Measurements from ENCODE around the gene B3GNT9. TPM values are rescaled to one million over a fixed set of nuclear protein-coding genes. Genes with fewer than 3 reads are reported as not detected.

B3GNT9 gene
- total RNA-seq, 1 experiment from 2014 or later = 4.0 TPM

DNA sequence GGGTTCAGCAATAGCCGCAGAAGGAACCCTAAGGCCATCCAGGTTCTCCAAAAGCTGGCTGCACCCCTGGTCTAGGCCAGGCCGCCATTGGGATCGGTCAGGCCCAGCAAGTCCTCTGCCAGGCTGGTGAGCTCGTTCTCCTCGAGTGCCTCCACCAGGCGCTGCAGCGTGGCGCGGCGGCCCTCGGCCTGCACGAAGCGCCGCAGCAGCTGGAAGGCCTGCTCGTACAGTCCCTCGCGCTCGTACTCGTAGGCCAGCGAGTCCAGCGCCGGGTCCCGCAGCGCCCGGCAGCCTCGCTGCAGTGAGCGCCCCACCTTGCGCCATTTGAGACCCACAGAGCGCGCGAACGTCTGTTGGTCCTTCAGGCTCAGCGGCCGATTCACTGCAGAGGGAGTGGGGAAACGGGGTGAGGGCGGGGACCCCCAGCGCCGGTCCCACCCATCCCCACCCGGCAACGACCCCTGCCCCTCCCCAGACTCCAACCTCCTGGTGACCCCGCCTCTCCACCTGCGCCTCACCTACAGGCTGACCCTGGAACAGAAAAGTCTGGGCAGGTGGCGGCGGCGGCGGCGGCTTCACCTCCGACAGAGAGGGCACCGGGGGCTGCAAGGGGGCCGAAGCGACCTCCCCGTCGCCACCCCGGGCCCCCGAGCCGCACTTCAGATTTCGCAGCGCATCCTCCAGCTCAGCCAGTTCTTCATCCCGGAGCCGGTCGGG lies 3.9 kb upstream of the B3GNT9 start:
- POLR2A ChIA-PET (ENCODE audit: unreplicated experiment) = no interaction called here
- Histone ChIP-seq H3K79me2 (ENCODE audit: low read depth) (peaks cover 9% of the 10 kb centered on the region; the same call in 1 of the 2 replicates), H2AFZ (no peak overlapping the region)

DNA sequence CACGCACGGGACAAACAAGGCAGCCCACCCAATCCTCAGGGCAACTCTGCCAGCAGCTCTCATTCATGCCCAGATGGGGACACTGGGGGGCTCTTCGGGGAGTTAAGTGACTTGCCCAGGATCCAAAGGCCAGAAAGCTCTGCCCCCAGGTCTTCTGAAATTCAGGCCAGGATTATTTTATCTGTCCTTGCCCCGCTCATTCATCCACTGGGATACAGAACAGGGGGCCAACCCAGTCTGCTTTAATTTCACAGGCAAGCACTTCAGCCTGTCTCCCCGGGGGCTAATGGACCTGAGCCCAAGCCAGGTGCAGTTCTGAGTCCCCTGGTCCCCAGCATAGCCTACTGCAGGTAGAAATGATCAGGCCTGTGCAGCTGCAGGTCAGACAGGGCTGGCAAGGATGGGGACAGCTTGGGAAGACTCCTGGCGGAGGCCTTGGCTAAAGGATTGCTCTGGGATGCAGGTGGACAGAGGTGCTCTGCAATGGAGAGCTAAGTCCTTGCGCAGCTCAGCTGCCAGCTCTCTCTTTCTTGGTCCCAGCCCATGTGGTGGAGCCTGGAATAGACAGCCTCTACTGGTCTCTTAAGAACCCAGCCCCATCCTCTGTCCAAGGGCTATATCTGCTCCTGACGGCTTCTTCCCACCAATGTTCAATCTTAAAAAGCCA lies 766 bp upstream of the B3GNT9 start:
- Histone ChIP-seq H3K4me3 (no peak overlapping the region; the same call in 1 of the 2 replicates), H3K27me3 (ENCODE audit: insufficient read depth, low read depth) (no peaks in the 10 kb centered on the region), H3K4me1 (replicated peaks; ENCODE audit: insufficient read depth) (no peaks in the 10 kb centered on the region), H3K9me3 (ENCODE audit: insufficient read depth, low read depth) (no peaks in the 10 kb centered on the region), H3K9me2 (ENCODE audit: insufficient read depth) (no peaks in the 10 kb centered on the region), H3K4me2 (no peak overlapping the region), H3K36me3 (ENCODE audit: low read depth) (no peaks in the 10 kb centered on the region), H4K20me1 (ENCODE audit: insufficient read depth) (0 out of 2 replicates have a peak, but pooled peaks cover 3% of the 10 kb centered on the region), H3F3A (ENCODE audit: insufficient read depth, low read depth) (peaks cover 24% of the 10 kb centered on the region), H2AFZ (no peak overlapping the region), H3K79me2 (ENCODE audit: low read depth) (no peaks in the 10 kb centered on the region), H3K27ac (no peak overlapping the region)
- BruUV-seq (replicated peaks) = no TSS peak
- TF ChIP-seq, protein P1, sequence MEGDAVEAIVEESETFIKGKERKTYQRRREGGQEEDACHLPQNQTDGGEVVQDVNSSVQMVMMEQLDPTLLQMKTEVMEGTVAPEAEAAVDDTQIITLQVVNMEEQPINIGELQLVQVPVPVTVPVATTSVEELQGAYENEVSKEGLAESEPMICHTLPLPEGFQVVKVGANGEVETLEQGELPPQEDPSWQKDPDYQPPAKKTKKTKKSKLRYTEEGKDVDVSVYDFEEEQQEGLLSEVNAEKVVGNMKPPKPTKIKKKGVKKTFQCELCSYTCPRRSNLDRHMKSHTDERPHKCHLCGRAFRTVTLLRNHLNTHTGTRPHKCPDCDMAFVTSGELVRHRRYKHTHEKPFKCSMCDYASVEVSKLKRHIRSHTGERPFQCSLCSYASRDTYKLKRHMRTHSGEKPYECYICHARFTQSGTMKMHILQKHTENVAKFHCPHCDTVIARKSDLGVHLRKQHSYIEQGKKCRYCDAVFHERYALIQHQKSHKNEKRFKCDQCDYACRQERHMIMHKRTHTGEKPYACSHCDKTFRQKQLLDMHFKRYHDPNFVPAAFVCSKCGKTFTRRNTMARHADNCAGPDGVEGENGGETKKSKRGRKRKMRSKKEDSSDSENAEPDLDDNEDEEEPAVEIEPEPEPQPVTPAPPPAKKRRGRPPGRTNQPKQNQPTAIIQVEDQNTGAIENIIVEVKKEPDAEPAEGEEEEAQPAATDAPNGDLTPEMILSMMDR (conservative IDR thresholded peaks at IDR 0.05) = no peak
- TF ChIP-seq EZH2 (IDR thresholded peaks at IDR 0.05; ENCODE audit: low read depth) = no peak
- intact Hi-C loops (cut with micrococcal nuclease; ENCODE audit: unreplicated experiment) = loop anchor here (2.0 kb wide), 1 partner anchor 47 kb away; the partner anchor contains the start of gene ELMO3
- POLR2A ChIA-PET (ENCODE audit: unreplicated experiment) = interaction anchor here (0.7 kb wide), 1 partner anchor 1074 kb away, joined by 5 read pairs; no protein-coding TSS in a partner anchor
- no peak for DNase-seq
- CTCF ChIA-PET = interaction anchor here (1.0 kb wide), 1 partner anchor 51 kb away, joined by 3 read pairs; no protein-coding TSS in a partner anchor

More for the DNA sequence above, 3.9 kb upstream of the B3GNT9 start:
- Histone ChIP-seq H3K4me3 (no peak overlapping the region), H3K9me2 (ENCODE audit: insufficient read depth) (no peaks in the 10 kb centered on the region), H4K20me1 (ENCODE audit: insufficient read depth) (0 out of 2 replicates have a peak, but pooled peaks cover 3% of the 10 kb centered on the region), H3K27me3 (ENCODE audit: insufficient read depth, low read depth) (no peaks in the 10 kb centered on the region), H3K27ac (no peak overlapping the region), H3K36me3 (ENCODE audit: low read depth) (no peaks in the 10 kb centered on the region), H3F3A (ENCODE audit: insufficient read depth, low read depth) (peaks cover 29% of the 10 kb centered on the region; the same call in 1 of the 2 replicates), H3K4me1 (replicated peaks; ENCODE audit: insufficient read depth) (peaks cover 9% of the 10 kb centered on the region), H3K4me2 (no peak overlapping the region), H3K9me3 (ENCODE audit: insufficient read depth, low read depth) (no peaks in the 10 kb centered on the region)
- DNase-seq = no peak
- CTCF ChIA-PET = interaction anchor here (0.7 to 1.3 kb wide), 3 partner anchors 15 to 137 kb away, joined by 4 to 9 read pairs (median 6); partner anchors contain the start of gene NOL3
- intact Hi-C loops (cut with micrococcal nuclease; ENCODE audit: unreplicated experiment) = loop anchor here (1.0 to 5.0 kb wide), 2 partner anchors 42 to 136 kb away; no protein-coding TSS in a partner anchor
- no TSS peak for BruUV-seq (replicated peaks)
- no peak for TF ChIP-seq EZH2 (IDR thresholded peaks at IDR 0.05; ENCODE audit: low read depth)
- TF ChIP-seq, protein P1 (conservative IDR thresholded peaks at IDR 0.05) = no peak

DNA sequence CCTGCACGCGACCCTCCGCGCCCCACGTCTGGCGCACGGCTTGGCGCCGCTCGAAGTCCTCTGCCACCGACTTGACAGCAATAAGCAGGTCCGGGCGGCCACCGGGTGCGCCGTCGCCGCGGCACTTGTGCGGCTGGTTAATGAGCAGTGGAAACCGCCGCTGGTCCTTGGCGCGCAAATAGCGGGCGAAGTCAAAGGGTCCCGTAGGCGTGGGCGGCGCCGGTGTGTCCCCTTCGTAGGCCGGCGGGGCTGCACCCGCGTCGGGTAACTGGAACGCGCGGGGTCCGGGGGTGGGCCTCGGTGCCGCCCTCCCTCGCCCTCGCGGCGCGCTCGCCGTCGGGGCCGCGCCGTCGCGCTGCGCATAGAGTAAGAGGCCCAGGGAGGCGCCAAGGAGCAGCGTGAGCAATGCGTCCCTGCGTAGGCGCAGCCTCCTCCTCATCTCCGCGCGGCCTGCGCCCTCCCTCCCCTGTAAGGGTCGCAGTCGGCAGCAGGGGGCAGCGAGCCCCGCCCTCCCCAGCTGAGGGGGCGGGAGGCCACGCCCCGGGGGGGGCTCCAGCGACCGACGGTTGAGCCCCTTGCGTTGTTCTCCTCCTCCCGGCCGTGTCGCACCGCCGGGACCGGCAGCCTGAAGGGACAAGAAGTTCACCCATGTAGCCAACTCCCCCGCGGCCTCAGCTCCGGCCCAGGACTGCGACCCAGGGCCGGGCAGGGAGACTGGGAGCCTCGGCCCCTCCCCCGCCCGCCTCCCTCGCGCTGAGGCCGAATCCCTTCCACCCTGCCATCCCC lies 558 bp downstream of the B3GNT9 start:
- Histone ChIP-seq H4K20me1 (ENCODE audit: insufficient read depth) (0 out of 2 replicates have a peak, but pooled peaks cover 3% of the 10 kb centered on the region), H3K79me2 (ENCODE audit: low read depth) (no peaks in the 10 kb centered on the region), H3K36me3 (ENCODE audit: low read depth) (no peaks in the 10 kb centered on the region), H3K9me3 (ENCODE audit: insufficient read depth, low read depth) (no peaks in the 10 kb centered on the region), H3K4me1 (replicated peaks; ENCODE audit: insufficient read depth) (no peaks in the 10 kb centered on the region), H2AFZ (peak overlapping the region; percentile 72), H3K27ac (no peak overlapping the region), H3K27me3 (ENCODE audit: insufficient read depth, low read depth) (no peaks in the 10 kb centered on the region), H3F3A (ENCODE audit: insufficient read depth, low read depth) (peaks cover 24% of the 10 kb centered on the region), H3K4me2 (peak overlapping the region; percentile 80), H3K4me3 (peak overlapping the region; percentile 57; the same call in 1 of the 2 replicates), H3K9me2 (ENCODE audit: insufficient read depth) (no peaks in the 10 kb centered on the region)
- no peak for TF ChIP-seq EZH2 (IDR thresholded peaks at IDR 0.05; ENCODE audit: low read depth)
- TF ChIP-seq, protein P1 (conservative IDR thresholded peaks at IDR 0.05) = no peak
- ChIA-PET POLR2A (ENCODE audit: unreplicated experiment) (no interaction called here), CTCF (no interaction called here)
- intact Hi-C loops (cut with micrococcal nuclease; ENCODE audit: unreplicated experiment) = loop anchor here (2.0 kb wide), 1 partner anchor 49 kb away; the partner anchor contains the start of gene ELMO3
- no TSS peak for BruUV-seq (replicated peaks)
- no peak for DNase-seq
